22Rv1 (cell line): ENCODE results near the gene RBM19.

ENCODE experiments used
- CTCF ChIP-seq: fragments of 450-650 bp; IDR thresholded peaks from 2 replicates; pipeline ENCODE4 v1.5.1; 2017; ENCODE audit warnings: mild to moderate bottlenecking
- ZFX ChIP-seq: fragments of 450-650 bp; IDR thresholded peaks from 2 replicates; pipeline ENCODE4 v1.6.1; 2017; ENCODE audit warnings: antibody characterized with exemption, borderline replicate concordance

- TF ChIP-seq CTCF (no peak), ZFX (no peak)
Measured at GRCh38 chr12:113772505-113773030, 193.6 kb downstream of the RBM19 start.
